NCI-H1436 treated with DMSO at 0.1 percent for 48 hours (cell line): Measurements from ENCODE around the gene OLFM1.
"Not testable (repeated sequence)": the region's sequence is repeated elsewhere in the genome, so short reads cannot be mapped to it uniquely, and the experiment has no call there.

Source experiments
- DNase-seq: peaks from one replicate; lab custom pipeline; 2025; lab: John Stamatoyannopoulos, UW

Gene OLFM1

DNA sequence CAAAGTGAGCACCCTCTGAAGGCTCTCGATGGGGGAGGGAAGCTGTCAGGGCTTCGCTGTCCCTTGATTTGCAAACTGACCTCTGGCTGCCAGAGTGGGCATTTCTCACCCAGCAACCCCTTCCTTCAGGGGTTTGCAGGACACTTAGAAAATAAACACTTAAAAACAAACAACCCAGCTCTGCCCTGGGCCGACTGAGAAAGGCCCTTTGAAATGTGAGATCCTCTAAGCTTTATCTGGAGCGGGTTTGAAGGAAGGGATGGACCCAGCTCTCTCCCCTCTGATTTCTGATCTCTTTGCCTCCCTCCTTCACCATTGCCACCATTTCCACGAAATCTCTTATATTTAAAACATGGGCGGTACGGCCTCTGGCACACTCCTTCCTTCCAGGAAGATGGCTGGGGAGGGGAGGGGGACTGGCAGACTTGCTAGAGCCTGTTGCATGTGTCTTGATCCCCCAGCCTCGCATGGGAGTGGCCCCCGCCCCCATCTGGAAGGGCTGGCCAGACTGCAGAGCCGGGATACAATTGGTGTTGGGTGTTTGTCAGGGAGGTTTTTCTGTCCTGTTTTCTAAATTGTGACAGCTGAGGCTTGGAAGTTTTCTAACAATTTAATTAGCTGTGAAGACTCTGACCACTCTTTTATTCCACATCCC lies 20.2 kb downstream of the OLFM1 start:
- no peak for DNase-seq

GRCh38 chr9:135108831-135109510 lies 21.5 kb downstream of the OLFM1 start:
- DNase-seq: no peak

DNA sequence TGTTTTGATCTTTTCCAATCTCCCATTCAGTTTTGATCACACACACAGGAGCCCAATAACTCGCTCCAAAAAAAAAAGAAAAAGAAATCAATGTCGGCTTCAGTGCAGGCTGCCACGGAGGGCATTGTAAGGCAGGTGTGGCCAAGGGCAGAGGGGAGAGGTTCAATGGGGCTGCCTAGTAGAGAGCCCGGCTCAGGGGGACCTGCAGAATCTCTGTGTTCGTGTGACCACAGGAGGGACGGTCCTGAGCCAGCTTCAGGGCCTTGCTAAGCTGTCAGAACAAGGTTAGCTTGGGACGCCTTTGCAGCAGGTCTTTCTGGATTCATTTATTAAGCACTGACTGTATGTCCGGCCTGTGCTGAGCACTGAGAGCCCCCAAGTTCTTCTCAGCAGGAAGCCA lies 22.2 kb downstream of the OLFM1 start:
- DNase-seq: no peak

DNA sequence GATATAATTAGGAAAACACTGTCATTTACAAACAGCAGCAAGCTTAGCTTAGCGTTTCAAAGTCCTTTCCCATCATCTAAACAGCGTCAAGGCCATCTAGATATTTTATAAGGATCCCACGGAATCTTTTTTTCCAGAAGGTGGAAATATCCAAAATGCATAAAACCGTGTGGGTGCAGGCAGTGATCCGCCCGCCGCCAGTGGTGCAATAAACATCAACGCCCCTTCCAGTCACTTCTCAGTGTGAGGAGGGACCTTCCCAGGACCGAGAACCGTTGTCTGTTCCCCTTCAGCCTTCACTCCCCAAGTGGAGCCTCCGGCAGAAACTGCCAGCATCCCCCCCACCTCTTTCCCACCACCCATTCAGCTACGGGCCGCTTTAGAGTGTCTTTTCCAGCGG lies 22.9 kb downstream of the OLFM1 start:
- DNase-seq: no peak

DNA sequence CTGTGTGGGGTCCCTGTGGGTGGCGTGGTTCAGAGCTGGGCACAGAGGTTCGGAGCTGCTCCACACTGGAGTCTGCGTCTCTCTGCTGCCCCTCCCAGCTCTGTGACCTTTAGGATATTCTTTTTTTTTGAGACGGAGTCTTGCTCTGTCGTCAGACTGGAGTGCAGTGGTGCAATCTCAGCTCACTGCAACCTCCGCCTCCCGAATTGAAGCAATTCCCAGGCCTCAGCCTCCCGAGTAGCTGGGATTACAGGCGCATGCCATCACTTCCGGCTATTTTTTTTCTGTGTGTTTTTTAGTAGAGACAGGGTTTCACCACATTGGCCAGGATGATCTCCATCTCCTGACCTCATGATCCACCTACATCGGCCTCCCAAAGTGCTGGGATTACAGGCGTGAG lies 24.1 kb downstream of the OLFM1 start:
- DNase-seq: not testable (repeated sequence)

DNA sequence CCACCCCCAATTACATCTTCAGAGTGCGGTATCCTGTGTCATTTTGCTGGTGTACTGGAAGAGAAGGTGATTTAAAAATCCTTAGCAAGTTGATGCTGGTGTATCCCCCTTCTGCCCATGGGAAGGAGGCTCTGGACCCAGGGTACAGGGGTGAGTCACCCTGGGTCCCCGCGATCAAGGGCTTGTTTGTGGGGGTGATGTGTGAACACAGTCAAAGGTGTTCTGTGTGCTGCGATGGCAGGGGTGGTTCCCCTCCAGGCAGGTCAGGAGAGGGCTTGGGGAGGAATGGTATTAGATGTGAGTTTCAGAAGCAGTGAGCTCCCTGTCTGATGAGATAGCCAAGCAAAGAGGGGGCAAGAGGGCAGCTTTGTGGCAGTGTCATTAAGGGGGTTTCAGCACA lies 28.9 kb downstream of the OLFM1 start:
- DNase-seq: no peak

- no peak for DNase-seq
These were observed 29.4 kb downstream of the OLFM1 start for GRCh38 chr9:135116881-135117280.

GRCh38 chr9:135117281-135117680 lies 29.8 kb downstream of the OLFM1 start:
- DNase-seq: no peak

- no peak for DNase-seq
These were observed 32.1 kb downstream of the OLFM1 start for GRCh38 chr9:135119496-135120064.

GRCh38 chr9:135120249-135120648 lies 32.8 kb downstream of the OLFM1 start:
- no peak for DNase-seq

DNA sequence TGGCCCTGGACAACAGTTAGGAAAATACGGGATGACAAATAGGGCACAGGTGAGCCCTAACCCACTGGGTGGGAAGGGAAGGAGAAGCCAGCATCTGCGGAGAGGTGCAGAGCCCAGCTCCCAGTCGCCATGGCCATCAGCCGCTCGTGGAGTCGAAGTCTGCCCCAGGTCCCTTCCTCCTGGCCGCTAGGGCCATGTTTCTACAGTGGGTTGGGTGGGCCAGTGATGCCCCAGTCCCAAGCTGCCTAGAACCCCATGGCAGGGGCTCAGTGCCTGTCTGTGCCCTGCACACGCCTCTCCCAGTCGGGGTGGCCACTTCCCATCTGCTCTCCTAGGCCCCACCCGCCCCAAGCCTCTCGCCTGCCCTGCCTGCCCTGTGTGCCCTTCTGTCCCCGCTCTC lies 34.8 kb downstream of the OLFM1 start:
- no peak for DNase-seq

DNA sequence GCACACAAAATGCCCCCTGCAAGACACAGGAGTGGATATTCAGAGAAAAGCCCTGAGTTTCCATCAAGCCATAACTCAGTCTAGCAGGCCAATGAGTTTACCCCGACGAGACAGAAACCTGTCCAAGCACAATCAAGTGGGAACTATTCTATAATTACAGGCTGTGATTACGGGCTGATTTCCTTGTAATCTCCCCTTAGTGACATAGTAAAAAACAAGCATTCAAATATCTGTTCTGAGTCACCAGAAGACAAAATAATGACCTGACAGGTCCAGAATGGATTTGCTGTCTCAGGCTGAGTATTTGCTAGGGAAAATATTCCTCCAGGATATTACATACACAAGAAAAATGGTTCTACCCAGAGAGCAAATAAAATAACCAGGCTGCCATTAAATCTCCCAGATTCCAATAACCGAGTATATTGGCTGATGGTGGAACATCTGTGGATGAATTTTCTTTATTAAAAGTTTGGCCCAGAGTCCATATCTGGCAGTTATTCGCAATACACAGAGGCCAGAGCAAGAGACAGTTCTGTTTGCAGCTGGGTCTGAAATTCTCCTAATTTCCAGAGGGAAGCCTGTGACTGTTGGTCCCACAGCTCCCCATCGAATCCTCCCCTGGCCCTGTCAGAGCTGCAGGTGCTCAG lies 35.8 kb downstream of the OLFM1 start:
- DNase-seq: no peak

DNA sequence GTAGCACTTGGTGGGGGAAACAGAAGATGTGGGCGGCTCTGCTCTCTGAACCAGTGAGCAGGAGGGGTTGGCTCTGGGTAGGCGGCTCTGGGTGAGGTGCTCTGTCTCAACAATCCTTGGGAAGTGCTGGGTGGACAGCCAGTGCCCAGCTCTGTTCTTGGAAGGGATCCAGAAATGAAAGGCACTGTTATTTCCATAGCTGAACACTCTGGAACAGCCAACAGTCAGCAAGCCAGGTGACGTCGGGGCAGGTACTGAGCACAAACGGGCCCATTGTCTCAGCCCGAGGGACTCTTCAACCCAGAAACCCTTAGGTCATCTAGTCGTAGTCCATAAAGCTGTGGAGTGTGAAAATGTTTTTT lies 36.3 kb downstream of the OLFM1 start:
- no peak for DNase-seq

DNA sequence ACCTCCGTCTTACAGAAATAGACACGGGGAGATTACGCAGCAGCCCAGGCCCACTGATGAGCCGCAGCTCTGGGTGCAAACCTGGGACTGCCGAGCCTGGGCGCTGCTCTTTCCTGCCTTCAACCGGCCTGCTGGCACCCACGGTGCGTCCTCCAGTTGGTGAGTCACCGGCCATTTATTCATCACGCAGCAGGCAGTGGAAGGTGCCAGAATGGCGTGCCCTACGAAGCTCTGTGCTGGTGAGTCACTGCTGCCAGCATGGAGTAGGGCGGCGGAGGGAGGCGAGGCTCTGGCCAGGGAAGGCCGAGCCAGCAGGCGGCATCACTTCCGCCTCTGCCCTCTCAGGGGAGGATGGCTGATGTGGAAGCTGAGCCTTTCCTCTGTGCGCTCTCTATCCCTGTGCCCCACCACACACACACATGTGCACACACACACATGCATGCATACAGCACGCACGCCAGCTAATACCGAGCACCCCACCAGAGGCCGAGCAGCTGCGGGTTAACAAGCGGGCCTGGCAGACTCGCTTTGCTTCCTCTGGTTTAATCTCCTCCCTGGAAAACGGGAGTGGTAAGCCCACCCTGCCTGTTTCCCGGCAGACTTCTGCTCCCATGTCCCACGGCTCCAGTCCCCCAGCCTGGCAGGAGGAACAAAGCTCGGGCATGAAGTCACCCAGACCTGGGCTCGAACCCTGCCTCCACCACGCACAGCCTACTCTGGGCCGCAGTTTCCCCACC lies 39.2 kb downstream of the OLFM1 start:
- no peak for DNase-seq

GRCh38 chr9:135127718-135128670 lies 40.5 kb downstream of the OLFM1 start:
- no peak for DNase-seq

- DNase-seq: no peak
These were observed 41.7 kb downstream of the OLFM1 start for GRCh38 chr9:135129137-135129695.

GRCh38 chr9:135130207-135130976 lies 42.9 kb downstream of the OLFM1 start:
- DNase-seq: peak; percentile 96

GRCh38 chr9:135131488-135131887 lies 44.0 kb downstream of the OLFM1 start:
- no peak for DNase-seq

DNA sequence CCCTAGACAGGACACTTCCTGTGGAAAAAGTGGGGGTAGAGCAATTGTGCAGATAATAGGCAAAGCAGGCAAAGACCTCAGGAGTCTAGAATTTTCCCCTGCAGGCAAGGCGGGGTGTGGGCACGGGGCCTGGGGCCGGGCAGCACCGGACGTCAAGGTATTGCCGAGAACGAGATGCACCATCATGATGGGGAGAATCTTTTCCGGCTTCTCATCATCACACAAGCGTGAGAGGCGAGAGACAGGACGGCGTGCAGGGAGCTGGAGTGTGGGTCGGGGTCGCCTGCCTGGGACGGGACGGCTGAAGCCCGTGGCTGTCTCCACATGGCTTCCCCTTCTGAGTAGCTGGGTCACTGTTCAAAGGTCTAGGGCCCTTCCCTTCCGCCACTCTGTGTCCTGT lies 44.5 kb downstream of the OLFM1 start:
- no peak for DNase-seq
